Limb (tissue), 2 donors: ENCODE results near the gene POTEC.
"Not testable (repeated sequence)": the region's sequence is repeated elsewhere in the genome, so short reads cannot be mapped to it uniquely, and the experiment has no call there.

Experiments
- DNase-seq, 2 donors: peaks; one replicate each; pipeline ENCODE4 v3.0.0-alpha.2; 2016; ENCODE audit errors: extremely low spot score in 2 of 2

Gene POTEC

DNA sequence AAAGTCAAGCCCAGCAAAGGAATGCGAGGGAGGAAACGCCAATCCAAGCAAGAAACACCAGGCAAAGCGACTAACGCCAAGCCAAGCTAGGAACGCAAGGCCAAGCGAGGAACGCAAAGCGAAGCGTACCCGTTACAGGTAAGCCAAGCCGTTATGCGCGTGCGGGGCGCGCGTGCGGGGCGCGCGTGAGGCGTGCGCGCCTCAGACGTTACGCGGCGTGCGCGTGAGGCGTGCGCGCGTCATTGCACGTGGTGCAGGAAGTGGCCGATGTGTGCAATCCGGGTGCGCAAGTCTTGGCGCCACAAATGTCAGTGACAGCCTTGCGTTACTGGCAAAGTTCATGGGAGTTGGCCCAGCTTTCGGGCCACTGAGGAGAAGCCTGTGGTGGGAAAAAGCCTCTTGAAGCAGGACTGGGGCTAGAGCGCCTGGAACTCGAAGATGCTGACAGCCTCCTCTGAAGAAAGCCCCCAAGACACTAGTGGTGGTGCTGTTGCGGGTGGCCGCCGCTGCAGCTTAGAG, at the start of gene POTEC:
Gene POTEC, minus strand, starts transcription at position 155 of the 519 bp plus-strand sequence. CDS start 454 bp downstream, outside the sequence.
- DNase-seq = not testable (repeated sequence)

DNA sequence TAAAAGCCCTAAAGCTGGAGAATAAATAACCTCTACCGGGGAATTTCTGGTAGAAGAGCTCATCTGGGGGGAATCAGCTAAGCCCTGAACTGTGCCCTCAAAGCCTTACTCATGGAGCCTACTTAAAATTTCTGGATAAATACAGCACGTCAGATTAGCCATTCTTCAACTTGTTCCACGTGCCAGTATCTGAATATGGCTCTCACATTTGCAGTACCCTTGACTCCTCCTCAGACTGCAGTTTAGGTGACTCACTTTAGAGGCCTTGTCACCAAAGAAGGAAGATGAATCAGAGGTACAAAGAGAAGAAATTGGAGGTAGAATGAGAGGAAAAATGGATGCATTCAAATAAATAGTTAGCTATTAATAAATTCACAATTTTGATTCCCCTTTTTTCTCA, 34.6 kb upstream of the POTEC start:
- no peak for DNase-seq

- not testable (repeated sequence) for DNase-seq
Observed at GRCh38 chr18:14559502-14559901, 16.1 kb upstream of the POTEC start.

DNA sequence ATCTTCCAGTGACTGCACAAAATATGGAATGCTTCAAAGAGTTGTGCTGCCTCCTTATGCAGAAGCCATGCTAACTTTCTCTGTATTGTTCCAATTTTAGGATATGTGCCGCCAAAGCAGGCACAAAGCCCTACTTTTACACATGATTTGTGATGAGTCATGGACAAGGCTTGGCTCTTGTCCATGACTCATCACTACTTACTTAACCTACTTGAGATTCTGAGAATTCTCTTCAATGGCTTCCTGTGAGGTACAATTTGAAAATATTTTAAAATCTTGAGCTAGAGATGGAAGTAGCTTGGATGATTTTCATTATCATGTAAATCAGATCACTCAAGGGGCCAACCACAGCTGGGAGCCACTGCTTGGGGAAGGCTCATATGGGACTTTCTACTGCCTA, 11.7 kb downstream of the POTEC start:
- not testable (repeated sequence) for DNase-seq

- DNase-seq = not testable (repeated sequence)
Observed at GRCh38 chr18:14510707-14511106, 32.7 kb downstream of the POTEC start.

- DNase-seq = not testable (repeated sequence)
Observed at GRCh38 chr18:14503691-14504090, 39.7 kb downstream of the POTEC start.

GRCh38 chr18:14501894-14502293, 41.5 kb downstream of the POTEC start:
- not testable (repeated sequence) for DNase-seq

DNA sequence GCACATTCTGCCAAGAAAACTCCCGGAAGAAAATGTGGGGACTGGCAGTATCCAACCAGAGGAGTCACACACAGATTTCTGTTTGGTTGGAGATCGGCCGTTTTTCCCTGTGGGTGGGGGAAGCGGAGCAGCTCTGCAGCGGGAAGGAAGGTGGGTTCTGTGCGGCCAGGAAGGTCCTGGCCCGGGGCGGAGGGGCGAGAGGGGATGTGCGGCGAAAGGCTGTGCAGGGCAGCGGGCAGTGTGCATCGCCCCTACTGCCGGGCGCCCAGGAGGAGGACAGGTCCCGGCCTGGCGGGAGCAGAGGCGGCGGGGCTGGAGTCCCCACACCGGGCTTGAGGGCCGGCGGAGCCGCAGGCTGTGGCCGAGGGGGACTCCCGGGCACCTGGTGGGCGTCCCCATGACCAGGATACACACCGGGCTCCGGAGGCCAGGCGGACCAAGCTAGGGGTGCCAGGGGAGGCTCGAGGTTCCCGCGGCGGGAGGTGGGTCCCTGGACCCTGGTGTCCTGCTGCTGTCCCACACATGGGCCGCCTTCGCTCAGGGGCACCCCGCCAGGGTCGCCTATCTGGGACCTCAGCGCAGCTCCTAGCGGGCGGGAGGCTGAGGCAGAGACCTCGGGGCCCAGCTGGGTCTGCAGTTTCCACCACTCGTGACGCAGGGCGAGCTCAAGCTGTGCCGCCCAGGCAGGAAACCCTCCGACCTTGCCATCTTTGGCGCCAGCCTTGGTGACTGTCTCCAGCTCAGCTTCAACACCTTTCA, 54.0 kb downstream of the POTEC start:
- not testable (repeated sequence) for DNase-seq

DNA sequence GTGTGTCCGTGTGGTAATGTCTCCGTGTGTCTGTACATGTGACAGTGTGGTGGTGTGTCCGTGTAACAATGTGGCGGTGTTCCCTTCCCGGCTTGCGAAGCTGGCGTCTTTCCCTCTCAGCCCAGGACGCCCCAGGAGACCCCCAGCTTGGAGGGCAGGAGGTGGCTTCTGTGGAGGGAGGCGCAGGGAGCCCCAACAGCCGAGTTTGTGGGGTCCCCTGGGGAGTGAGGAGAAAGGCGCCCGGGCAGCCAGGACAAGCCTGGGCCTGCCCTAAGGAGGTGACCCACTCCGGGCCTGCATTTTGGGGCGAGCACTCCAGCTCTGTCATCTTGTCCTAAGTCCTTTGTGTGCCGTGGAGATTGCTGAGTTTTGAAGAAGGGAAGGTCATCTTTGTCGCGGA, 54.6 kb downstream of the POTEC start:
- not testable (repeated sequence) for DNase-seq

DNA sequence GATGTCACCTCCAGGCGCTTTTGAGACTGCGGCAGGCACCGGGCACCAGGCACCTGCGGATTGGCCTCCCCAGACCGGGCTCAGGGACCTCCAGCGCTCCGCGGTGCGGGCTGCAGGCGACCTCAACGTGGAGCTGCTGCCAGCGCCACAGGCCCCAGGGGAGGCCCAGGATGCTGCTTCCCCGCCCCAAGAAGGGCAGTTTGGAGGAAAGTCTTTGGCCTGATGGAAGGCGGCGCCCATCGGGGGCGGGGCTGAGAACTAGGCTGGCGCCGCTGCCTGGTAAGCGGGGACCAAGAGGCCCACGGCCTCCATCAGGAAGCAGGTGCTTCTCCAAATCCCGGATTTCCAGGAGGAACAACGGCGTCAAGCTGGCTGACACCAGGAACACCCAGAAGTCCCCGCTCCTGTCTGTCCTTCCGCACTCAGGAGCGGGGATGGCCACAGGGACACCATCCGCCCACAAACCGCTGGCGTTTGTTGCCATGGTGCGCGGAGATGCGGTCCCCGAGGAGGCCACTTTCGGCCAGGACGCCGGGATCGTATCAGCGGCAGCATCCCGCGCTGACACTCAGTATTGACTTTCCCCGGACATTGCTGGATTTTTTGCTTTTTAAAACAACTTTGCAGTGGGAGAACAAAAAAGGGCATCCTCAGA, 56.3 kb downstream of the POTEC start:
- DNase-seq = not testable (repeated sequence)

DNA sequence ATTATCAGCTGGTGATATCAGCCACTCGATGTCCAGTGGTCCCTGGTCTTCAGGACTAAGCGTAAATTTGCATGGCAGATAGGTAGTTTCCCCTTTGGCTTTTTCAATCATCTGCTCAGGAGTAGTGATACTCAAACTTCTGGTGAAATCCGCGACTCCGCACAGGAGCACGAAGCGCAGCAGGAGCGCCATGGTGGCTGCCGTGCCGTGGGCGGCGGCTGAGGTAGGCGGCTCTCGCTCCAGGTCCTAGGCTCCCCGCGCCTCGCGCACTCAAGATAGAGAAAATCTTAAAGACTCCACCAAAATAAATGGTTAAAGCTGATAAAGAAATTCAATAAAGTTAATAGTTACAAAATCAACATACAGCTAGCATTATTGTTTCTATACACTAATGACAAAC, 64.3 kb downstream of the POTEC start:
- DNase-seq = not testable (repeated sequence)

GRCh38 chr18:14475520-14475919, 67.9 kb downstream of the POTEC start:
- DNase-seq = not testable (repeated sequence)

DNA sequence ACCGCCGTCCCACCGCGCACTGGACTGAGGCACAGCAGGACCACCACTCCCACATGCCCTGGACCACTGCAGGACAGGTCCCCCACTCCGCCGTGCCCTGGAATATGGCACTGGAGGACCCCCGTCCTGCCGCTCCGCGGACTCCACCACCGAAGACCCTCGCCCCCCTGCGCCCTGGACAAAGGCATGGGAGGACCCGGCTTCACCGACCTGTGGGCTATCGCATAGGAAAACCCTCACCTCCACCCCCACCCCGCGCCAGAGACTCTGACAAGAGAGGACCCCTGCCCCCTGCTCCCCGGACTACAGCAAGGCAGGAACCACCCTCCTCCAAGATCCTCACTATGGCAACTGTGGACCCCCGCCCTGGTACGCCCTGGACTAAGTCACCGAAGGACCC, 68.6 kb downstream of the POTEC start:
- DNase-seq = not testable (repeated sequence)

- DNase-seq = not testable (repeated sequence)
Observed at GRCh38 chr18:14474007-14474720, 69.2 kb downstream of the POTEC start.

DNA sequence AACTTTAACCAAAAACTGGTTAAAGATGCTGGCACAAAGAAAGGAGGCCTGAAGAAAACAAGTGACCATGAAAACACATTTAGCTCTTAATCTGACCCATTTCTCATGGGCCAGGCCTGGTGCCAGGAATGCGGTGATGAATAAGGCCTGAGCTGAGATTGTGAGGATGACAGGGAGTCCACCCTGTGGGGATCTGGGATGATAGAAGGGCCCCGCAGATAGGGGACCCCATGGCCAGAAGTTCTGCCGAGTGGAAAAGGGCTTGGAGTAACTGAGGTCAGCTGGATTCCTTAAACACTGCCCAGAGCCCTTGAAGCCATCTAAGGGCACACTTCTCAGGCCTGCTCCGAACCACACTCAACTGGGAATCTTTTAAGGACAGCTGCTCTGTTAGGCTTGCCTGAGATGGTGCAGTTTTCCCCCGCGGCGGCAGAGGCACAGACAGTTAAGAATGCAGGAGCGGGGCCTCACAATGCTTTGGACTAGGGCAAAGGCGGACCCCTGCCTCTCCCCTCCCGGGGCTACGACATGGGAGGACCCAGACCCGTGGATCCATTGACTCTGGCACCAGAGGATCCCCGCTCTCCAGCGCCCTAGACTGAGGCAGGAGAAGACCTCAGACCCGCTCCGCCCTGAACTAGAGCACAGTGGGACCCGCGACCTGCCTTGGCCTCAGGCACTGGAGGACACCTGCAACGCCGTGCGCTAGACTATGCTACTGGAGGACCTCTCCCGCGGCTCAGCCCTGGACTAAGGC, 70.0 kb downstream of the POTEC start:
- DNase-seq = not testable (repeated sequence)

DNA sequence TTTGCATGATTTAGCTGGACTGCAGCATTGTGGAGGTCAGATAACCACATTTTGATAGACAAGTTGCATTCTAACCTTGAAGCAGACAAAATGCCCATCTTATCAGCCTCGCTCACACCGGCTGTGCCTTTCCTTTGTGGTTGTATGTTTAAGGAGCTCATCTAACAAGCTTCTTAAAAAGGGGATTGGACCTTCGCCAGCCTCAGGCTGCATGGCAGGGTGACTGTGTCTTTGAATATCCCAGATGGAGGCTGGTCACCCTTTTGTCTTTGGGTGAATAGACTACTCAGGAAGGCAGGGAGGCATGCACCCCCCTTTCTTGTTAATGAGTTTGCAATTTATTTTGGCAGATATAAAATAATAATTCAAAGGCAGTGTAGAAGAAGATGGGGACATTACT, 72.1 kb downstream of the POTEC start:
- DNase-seq = not testable (repeated sequence)

DNA sequence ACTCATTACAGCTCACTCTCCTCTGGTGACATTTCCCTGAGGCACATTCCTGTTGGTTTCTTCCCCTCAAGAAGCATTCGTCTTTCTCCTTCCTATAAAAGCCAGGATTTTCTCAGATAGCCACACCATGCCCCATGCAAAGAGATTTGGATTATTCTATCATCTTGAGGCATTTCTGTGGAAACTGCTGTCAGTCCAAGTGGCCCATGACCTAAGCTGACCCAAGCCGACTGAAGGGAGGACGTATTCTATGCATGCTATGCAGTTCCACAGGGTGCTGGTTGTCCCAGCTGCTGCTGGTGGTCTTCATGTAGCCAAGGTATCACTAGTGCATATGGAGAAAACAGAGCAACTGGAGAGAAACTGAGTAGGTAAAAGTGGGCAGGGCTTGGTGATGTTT, 73.0 kb downstream of the POTEC start:
- DNase-seq = not testable (repeated sequence)

DNA sequence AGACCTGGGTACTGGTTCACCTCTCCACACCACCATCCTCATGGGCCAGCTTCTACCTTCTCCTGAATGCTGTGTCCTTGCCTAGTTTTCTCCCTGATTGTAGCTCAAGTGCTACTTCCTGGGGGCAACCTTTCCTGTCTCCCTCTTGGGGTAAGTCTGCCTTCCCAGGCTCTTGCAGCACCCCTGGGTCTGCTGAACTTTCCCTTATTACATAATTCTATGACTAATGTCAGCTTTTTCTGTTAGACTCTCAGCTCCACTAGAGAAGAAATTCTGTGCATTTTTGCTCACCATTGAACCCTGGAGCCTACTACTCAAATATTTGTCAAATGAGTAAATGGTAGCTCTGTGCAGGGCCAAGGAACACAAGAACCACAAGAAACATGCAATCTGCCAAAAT, 73.4 kb downstream of the POTEC start:
- DNase-seq = not testable (repeated sequence)

DNA sequence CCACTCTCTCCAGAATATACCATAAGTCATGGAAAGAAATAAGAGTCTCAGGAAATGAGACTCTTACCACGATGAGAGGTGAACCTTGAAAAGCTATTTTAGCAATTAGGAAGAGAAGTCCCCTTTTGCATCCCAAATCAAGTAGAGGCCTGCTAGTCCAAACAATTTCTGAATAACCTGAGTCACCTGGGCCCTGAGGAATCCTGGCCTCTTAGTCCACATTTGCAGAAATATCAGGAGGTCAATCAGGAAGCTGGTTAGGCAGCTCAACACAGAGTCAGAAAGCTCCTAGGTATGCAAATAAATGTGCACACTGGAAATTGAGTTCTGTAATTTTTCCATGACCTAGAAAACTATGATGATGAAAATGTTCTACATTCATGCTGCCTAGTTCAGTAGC, 77.4 kb downstream of the POTEC start:
- not testable (repeated sequence) for DNase-seq
